Mucosa of descending colon (tissue), 3 donors: ENCODE data around the gene TUFT1. TPM values are rescaled to one million over a fixed set of nuclear protein-coding genes. Genes with fewer than 3 reads are reported as not detected.

Experiments
- ATAC-seq: fragments of 200-7000 bp; cut with Tn5 transposase; one replicate; pipeline ENCODE4 v1.9.1; 2020; ENCODE audit warnings: mild to moderate bottlenecking, moderate library complexity
- DNase-seq, 3 donors: peaks; one replicate each; pipeline ENCODE4 v3.0.0-alpha.2; 2020
- H3K36me3 ChIP-seq: fragments of 200-600 bp; one replicate; pipeline ENCODE4 v1.8.0; 2021; ENCODE audit warnings: low read depth, mild to moderate bottlenecking
- H3K4me1 ChIP-seq: fragments of 200-600 bp; one replicate; pipeline ENCODE4 v1.8.0; 2021; ENCODE audit warnings: low read depth, mild to moderate bottlenecking
- H3K4me3 ChIP-seq: fragments of 200-600 bp; one replicate; pipeline ENCODE4 v1.8.0; 2021; ENCODE audit warnings: mild to moderate bottlenecking
- H3K9me3 ChIP-seq: fragments of 200-600 bp; one replicate; pipeline ENCODE4 v1.8.0; 2021; ENCODE audit warnings: mild to moderate bottlenecking
- intact Hi-C, 2 donors: fragments of 100-400 bp; cut with DNase I in 1 of 2; cut with micrococcal nuclease in 1 of 2; formaldehyde crosslinking; loops; one replicate each; pipeline versions ENCODE4 v1.11.0 to v1.11.1; 2022; cut with DNase I, micrococcal nuclease
- microRNA-seq: library from miRNA; unstranded; fragments of <30 nt; microRNA quantifications from one replicate; pipeline ENCODE4, GENCODE V29; 2019
- total RNA-seq, 3 donors: library from RNA; stranded (reverse); fragmentation: NEBNext Ultra II Directional in 2 of 3; extraction: Animal tissue kit (Norgen Biotek cat#: 25700) in 2 of 3; gene quantifications; one replicate each; pipeline versions ENCODE4 v1.2.1 to v1.2.4, GENCODE V29; 2021 to 2023
- TF ChIP-seq, protein P1 (sequence below): fragments of 200-600 bp; IDR thresholded peaks from one replicate; pipeline ENCODE4 v1.8.0; 2022; ENCODE audit warnings: antibody characterized with exemption, mild to moderate bottlenecking
- donor health status: DM: no; HTN: no; CAD: no; lungs with moderate emphysema.
- donor health status: DM: no; HTN: no; CAD: no.
- donor health status: DM: no; HTN: yes; CAD: no.

TUFT1 gene
- total RNA-seq, 3 donors from 2014 or later, result 20.2 to 38.0 (median 27.5) TPM

DNA sequence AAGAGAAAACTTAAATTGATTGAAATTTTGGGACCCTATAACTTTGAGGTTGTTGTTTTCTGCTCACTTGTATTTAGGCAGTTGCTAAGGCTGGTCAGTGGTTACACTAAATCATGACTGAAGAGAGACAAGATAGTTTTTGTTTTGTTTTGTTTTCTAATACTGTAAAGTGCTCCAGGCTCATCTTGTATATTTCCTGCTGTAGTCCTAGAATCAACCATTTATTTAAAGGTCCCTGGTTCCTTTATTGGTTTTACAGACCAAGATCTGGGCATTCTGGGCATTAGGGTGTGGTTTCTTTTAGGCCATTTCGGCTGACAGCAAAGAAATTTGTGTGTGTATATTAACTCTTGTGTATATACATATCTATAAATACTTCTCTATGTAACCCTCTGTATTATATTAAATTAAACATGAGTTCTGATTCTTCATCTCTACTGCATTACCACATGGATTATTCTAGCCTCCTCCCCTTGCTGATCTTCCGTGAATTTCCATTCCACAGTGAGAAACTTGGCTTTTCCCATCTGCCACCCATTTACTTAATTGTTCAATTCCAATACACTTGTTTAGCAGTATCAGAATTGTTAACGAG is 86.7 kb downstream of the TUFT1 start:
- Histone ChIP-seq H3K9me3 (no peaks in the 10 kb centered on the region), H3K36me3 (no peaks in the 10 kb centered on the region), H3K4me1 (no peaks in the 10 kb centered on the region), H3K4me3 (no peak overlapping the region)
- intact Hi-C loops, result no loop called here
- DNase-seq (no peak), ATAC-seq (no peak)
- TF ChIP-seq, protein P1, sequence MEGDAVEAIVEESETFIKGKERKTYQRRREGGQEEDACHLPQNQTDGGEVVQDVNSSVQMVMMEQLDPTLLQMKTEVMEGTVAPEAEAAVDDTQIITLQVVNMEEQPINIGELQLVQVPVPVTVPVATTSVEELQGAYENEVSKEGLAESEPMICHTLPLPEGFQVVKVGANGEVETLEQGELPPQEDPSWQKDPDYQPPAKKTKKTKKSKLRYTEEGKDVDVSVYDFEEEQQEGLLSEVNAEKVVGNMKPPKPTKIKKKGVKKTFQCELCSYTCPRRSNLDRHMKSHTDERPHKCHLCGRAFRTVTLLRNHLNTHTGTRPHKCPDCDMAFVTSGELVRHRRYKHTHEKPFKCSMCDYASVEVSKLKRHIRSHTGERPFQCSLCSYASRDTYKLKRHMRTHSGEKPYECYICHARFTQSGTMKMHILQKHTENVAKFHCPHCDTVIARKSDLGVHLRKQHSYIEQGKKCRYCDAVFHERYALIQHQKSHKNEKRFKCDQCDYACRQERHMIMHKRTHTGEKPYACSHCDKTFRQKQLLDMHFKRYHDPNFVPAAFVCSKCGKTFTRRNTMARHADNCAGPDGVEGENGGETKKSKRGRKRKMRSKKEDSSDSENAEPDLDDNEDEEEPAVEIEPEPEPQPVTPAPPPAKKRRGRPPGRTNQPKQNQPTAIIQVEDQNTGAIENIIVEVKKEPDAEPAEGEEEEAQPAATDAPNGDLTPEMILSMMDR, result no peak

DNA sequence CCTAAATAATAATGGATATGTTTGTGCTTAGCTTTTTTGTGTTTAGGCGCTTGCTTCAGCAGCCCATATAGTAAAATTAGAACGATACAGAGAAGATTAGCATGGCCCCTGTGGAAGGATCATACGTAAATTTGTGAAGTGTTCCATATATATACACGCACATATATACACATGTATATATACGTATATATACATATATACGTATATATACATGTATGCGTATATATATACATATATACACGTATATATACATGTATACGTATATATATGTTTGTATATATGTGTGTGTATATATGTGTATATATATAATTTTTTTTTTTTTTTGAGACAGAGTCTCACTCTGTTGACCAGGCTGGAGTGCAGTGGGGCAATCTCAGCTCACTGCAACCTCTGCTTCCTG is 89.2 kb downstream of the TUFT1 start:
- Histone ChIP-seq H3K4me1 (no peaks in the 10 kb centered on the region), H3K9me3 (no peaks in the 10 kb centered on the region), H3K36me3 (no peaks in the 10 kb centered on the region), H3K4me3 (no peak overlapping the region)
- intact Hi-C loops, result no loop called here
- ATAC-seq (no peak), DNase-seq (no peak)
- TF ChIP-seq, protein P1, result no peak

Small RNA genes lying within 50 kb of the gene (microRNA-seq; reads per million reads assigned to microRNA genes)
- gene MIR554, result not detected

Other genes with a start within 250 kb of the TUFT1 start
- 10 to 100 TPM; 57.9 to 77.2 (median 58.9) TPM for gene PI4KB, start 212.9 kb upstream of the TUFT1 start, total RNA-seq
- 10 to 100 TPM; 20.5 to 45.3 (median 31.8) TPM for gene RFX5, start 193.1 kb upstream of the TUFT1 start, total RNA-seq
- gene SELENBP1, start 167.6 kb upstream of the TUFT1 start, total RNA-seq, result 1,000 to 10,000 TPM in 2 of 3 donors, 100 to 1,000 TPM in 1; 914 to 2,582 (median 1,654) TPM
- gene PSMB4, start 140.7 kb upstream of the TUFT1 start, total RNA-seq, result 100 to 1,000 TPM; 154 to 213 (median 193) TPM
- 100 to 1,000 TPM in 1 of 3 donors, 10 to 100 TPM in 2; 60.4 to 106 (median 77.7) TPM for gene POGZ, start 80.8 kb upstream of the TUFT1 start, total RNA-seq
- gene CGN, start 28.9 kb upstream of the TUFT1 start, total RNA-seq, result 100 to 1,000 TPM; 125 to 247 (median 187) TPM
- gene SNX27, start 71.7 kb downstream of the TUFT1 start, total RNA-seq, result 10 to 100 TPM; 25.5 to 59.0 (median 34.8) TPM
- 1 to 10 TPM; 2.3 to 4.3 (median 2.8) TPM for gene CELF3, start 176.5 kb downstream of the TUFT1 start, total RNA-seq
- gene RIIAD1, start 181.2 kb downstream of the TUFT1 start, total RNA-seq, result not detected
- 10 to 100 TPM; 46.5 to 51.2 (median 50.9) TPM for gene MRPL9, start 223.2 kb downstream of the TUFT1 start, total RNA-seq